Colonic mucosa (tissue), 4 donors: ENCODE measurements around the gene ATP10A. TPM values are rescaled to one million over a fixed set of nuclear protein-coding genes. Genes with fewer than 3 reads are reported as not detected.

Experiments
- DNase-seq: peaks from one replicate; pipeline ENCODE4 v3.0.0-alpha.2; 2020
- H3K27ac ChIP-seq: fragments of 200-600 bp; one replicate; pipeline ENCODE4 v1.8.0; 2021
- H3K27me3 ChIP-seq: fragments of 200-600 bp; one replicate; pipeline ENCODE4 v1.8.0; 2021
- H3K36me3 ChIP-seq: fragments of 200-600 bp; one replicate; pipeline ENCODE4 v1.8.0; 2021
- H3K4me1 ChIP-seq: fragments of 200-600 bp; one replicate; pipeline ENCODE4 v1.8.0; 2021; ENCODE audit warnings: mild to moderate bottlenecking
- H3K4me3 ChIP-seq: fragments of 200-600 bp; one replicate; pipeline ENCODE4 v1.8.0; 2021
- H3K9ac ChIP-seq, 2 donors: one replicate each; pipeline ENCODE4 v1.7.0; 2013; ENCODE audit warnings: control low read depth in 2 of 2, low read depth in 2 of 2, low read length in 2 of 2
- H3K9me3 ChIP-seq: fragments of 200-600 bp; one replicate; pipeline ENCODE4 v1.8.0; 2021
- CTCF ChIP-seq: fragments of 200-600 bp; IDR thresholded peaks from one replicate; pipeline ENCODE4 v1.8.0; 2022; ENCODE audit warnings: antibody characterized with exemption, mild to moderate bottlenecking
- intact Hi-C: fragments of 100-400 bp; cut with DNase I; formaldehyde crosslinking; loops from one replicate; pipeline ENCODE4 v1.14.1; 2022
- total RNA-seq, 2 donors: library from RNA; stranded (reverse); fragmentation: NEBNext Ultra II Directional in 1 of 2; extraction: Animal tissue kit (Norgen Biotek cat#: 25700) in 1 of 2; gene quantifications; one replicate each; pipeline ENCODE4 v1.2.1, GENCODE V29; 2021
- donor health status: healthy.
- donor health status: DM: no; HTN: no; CAD: no.
- donor health status: DM: no; HTN: no; CAD: no.

Gene ATP10A
- total RNA-seq, 2 donors from 2014 or later = 0.89 to 1.0 TPM

GRCh38 chr15:25708391-25708790 lies 154.7 kb downstream of the ATP10A start:
- H3K27me3 ChIP-seq = no peaks in the 10 kb centered on the region
- no peaks in the 10 kb centered on the region for H3K4me1 ChIP-seq
- no peaks in the 10 kb centered on the region for H3K9me3 ChIP-seq
- no peaks in the 10 kb centered on the region for H3K36me3 ChIP-seq
- no peak overlapping the region for H3K27ac ChIP-seq
- no peak for DNase-seq
- intact Hi-C loops = no loop called here
- no peak overlapping the region for H3K4me3 ChIP-seq
- no peak overlapping the region for H3K9ac ChIP-seq
- no peak for TF ChIP-seq CTCF

- DNase-seq = no peak
- intact Hi-C loops = no loop called here
- no peaks in the 10 kb centered on the region for H3K36me3 ChIP-seq
Measured at GRCh38 chr15:25707656-25708365, 155.3 kb downstream of the ATP10A start.

GRCh38 chr15:25706176-25706955 lies 156.8 kb downstream of the ATP10A start:
- Histone ChIP-seq H3K9me3 (no peaks in the 10 kb centered on the region), H3K4me3 (no peak overlapping the region), H3K27me3 (no peaks in the 10 kb centered on the region), H3K36me3 (no peaks in the 10 kb centered on the region), H3K4me1 (no peaks in the 10 kb centered on the region), H3K9ac (no peak overlapping the region), H3K27ac (no peak overlapping the region)
- DNase-seq = no peak
- intact Hi-C loops = no loop called here
- no peak for TF ChIP-seq CTCF

More at GRCh38 chr15:25707656-25708365, 155.3 kb downstream of the ATP10A start:
- Histone ChIP-seq H3K9me3 (no peaks in the 10 kb centered on the region), H3K27me3 (no peaks in the 10 kb centered on the region), H3K4me1 (no peaks in the 10 kb centered on the region), H3K27ac (no peak overlapping the region), H3K4me3 (no peak overlapping the region), H3K9ac (no peak overlapping the region)
- no peak for TF ChIP-seq CTCF

- no peak for DNase-seq
- intact Hi-C loops = no loop called here
- Histone ChIP-seq H3K36me3 (no peaks in the 10 kb centered on the region), H3K4me1 (no peaks in the 10 kb centered on the region), H3K4me3 (no peak overlapping the region), H3K9me3 (no peaks in the 10 kb centered on the region), H3K9ac (no peak overlapping the region), H3K27ac (no peak overlapping the region), H3K27me3 (no peaks in the 10 kb centered on the region)
- TF ChIP-seq CTCF = no peak
Measured at GRCh38 chr15:25705433-25706115, 157.6 kb downstream of the ATP10A start.

GRCh38 chr15:25703726-25704125 lies 159.4 kb downstream of the ATP10A start:
- no peak for DNase-seq
- no peak for TF ChIP-seq CTCF
- intact Hi-C loops = no loop called here

More at GRCh38 chr15:25703726-25704125, 159.4 kb downstream of the ATP10A start:
- Histone ChIP-seq H3K27me3 (no peaks in the 10 kb centered on the region), H3K9ac (no peak overlapping the region), H3K36me3 (no peaks in the 10 kb centered on the region), H3K4me1 (no peaks in the 10 kb centered on the region), H3K4me3 (no peak overlapping the region), H3K27ac (no peak overlapping the region), H3K9me3 (no peaks in the 10 kb centered on the region)
